ENCODE data around the gene FNDC8. TPM values are rescaled to one million over a fixed set of nuclear protein-coding genes. Genes with fewer than 3 reads are reported as not detected.

FNDC8 gene
- total RNA-seq, 2 experiments from 2014 or later: not detected

Other genes with a start within 250 kb of the FNDC8 start
- gene CCT6B, start 160.2 kb upstream of the FNDC8 start, total RNA-seq: under 1 TPM; 0.92 to 0.99 TPM
- gene ZNF830, start 160.1 kb upstream of the FNDC8 start, total RNA-seq: 10 to 100 TPM; 21.1 to 23.9 TPM
- gene LIG3, start 141.1 kb upstream of the FNDC8 start, total RNA-seq: 10 to 100 TPM; 42.7 to 43.0 TPM
- gene RFFL, start 57.9 kb upstream of the FNDC8 start, total RNA-seq: 10 to 100 TPM; 22.4 to 23.5 TPM
- gene RAD51D, start 1.8 kb upstream of the FNDC8 start, total RNA-seq: 10 to 100 TPM; 28.5 to 30.8 TPM
- 10 to 100 TPM; 59.1 to 59.2 TPM for gene NLE1, start 20.7 kb downstream of the FNDC8 start, total RNA-seq
- gene UNC45B, start 26.2 kb downstream of the FNDC8 start, total RNA-seq: not detected
- gene SLC35G3, start 72.8 kb downstream of the FNDC8 start, total RNA-seq: not detected
- gene SLFN5, start 121.5 kb downstream of the FNDC8 start, total RNA-seq: 10 to 100 TPM; 13.2 to 14.5 TPM